Dedifferentiated amniotic fluid mesenchymal stem cell (primary cell): Measurements from ENCODE around the gene COBLL1.
"Not testable (repeated sequence)": the region's sequence is repeated elsewhere in the genome, so short reads cannot be mapped to it uniquely, and the experiment has no call there.

Source experiments
- DNase-seq: peaks from one replicate; pipeline ENCODE4 v3.0.0-alpha.2; 2016; ENCODE audit errors: extremely low spot score

Gene COBLL1, protein sequence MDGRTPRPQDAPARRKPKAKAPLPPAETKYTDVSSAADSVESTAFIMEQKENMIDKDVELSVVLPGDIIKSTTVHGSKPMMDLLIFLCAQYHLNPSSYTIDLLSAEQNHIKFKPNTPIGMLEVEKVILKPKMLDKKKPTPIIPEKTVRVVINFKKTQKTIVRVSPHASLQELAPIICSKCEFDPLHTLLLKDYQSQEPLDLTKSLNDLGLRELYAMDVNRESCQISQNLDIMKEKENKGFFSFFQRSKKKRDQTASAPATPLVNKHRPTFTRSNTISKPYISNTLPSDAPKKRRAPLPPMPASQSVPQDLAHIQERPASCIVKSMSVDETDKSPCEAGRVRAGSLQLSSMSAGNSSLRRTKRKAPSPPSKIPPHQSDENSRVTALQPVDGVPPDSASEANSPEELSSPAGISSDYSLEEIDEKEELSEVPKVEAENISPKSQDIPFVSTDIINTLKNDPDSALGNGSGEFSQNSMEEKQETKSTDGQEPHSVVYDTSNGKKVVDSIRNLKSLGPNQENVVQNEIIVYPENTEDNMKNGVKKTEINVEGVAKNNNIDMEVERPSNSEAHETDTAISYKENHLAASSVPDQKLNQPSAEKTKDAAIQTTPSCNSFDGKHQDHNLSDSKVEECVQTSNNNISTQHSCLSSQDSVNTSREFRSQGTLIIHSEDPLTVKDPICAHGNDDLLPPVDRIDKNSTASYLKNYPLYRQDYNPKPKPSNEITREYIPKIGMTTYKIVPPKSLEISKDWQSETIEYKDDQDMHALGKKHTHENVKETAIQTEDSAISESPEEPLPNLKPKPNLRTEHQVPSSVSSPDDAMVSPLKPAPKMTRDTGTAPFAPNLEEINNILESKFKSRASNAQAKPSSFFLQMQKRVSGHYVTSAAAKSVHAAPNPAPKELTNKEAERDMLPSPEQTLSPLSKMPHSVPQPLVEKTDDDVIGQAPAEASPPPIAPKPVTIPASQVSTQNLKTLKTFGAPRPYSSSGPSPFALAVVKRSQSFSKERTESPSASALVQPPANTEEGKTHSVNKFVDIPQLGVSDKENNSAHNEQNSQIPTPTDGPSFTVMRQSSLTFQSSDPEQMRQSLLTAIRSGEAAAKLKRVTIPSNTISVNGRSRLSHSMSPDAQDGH

DNA sequence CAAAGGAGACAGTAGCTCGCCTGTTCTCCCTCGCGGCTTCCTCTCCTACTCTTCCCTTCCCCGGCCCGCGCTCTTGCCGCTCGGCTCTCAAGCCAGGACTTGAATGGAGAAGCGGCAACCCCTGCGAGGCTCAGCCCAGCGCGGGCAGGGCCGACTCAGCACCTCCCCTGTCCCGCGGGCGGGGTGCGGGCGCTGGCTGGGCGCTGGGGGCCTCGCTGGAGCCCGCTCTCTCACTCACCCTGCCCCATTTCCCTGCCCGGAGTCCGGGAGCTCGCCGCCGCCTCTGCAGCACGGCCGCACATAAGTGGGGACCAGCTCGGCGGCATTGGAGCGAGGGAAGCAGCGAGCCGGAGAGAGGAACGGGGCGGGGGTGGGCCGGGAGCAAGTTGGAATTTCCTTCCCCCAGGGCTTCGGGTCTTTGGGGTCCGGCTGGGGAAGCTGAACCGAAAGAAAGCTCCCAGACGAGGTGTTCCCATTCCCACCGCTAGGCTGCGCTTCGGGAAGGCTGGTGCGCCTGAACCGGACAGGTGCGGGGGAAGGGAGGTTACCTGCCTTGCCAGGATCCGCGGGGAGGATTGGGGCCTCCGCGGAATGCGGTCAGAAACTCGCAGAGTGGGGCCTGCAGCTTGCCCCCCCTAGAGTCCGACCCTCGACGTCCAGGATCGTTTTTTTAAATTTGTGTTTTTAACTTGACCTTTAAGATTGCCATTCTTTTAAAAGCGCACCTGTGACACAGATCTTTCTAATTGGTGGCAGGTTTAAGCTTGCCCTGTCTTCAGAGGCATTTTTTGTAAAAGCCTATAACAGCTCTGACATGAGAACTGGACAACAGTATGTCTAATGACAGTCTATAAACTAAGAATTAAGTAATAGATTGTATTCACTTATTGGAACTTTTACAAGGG is at the start of gene COBLL1:
Gene COBLL1, minus strand, starts transcription at position 105 of the 905 bp plus-strand sequence. CDS start 627 bp downstream, outside the sequence.
- peak; percentile 75 for DNase-seq

DNA sequence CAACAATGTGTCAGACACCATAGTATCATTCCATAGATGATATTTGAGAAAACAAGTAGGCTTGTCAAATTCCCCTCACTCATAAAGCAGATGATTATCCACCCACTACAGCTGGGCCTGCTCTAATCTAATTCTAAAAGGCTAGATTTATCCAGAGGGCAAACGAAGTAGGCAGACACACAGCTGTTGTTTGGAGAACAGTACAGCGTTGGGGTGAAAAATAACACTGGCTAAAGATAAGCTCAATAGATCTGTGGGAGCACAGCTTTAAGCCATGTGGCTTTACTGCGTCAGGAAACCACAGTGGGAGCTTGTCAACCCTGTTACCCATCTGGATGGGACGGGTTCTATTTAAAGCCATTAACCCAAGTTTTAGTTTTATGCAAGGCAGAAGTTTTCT is 48.9 kb upstream of the COBLL1 start:
- DNase-seq = no peak

DNA sequence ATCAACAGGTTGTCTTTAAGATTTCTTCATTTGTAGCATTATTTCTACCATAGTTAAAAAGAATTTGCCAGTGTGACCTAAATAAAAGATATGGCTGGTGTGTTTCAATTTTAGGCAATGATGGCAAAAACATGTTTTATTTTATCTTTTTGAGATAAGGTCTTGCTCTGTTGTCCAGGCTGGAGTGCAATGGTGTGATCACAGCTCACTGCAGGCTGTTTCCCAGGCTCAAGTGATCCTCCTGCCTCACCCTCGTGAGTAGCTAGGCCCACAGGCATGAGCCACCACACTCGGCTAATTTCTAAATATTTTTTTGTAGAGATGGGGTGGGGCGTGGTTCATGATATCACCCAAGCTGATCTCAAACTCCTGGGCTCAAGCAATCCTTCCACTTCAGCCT is 47.0 kb upstream of the COBLL1 start:
- no peak for DNase-seq

DNA sequence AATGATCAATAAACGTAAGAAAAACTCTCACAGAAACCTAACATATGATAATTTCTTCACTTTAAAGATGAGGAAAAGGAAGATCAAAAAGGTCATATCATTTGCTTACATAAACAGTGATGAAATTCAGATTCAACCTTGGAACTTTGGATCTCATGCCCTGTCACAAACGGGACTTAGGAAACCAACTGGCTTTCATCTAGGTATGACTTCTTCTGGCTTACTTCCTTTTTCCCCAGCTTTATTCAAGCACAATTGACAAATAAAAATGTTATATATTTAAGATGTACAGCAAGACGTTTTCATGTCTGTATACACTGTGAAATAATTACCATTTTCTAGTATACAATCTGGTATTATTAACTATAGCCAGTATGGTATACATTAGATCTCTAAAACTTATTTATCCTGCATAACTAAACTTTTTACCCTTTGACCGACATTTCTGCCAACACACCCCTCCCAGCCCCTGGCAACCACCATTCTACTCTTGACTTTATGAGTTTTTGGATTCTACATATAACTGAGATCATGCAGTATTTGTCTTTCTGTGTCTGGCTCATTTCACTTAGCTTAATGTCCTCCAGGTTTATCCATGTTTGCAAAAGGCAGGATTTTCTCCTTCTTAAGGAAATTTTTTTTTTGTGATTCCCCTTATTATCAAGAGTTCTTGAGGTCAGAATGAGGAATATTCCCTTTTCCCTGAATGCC is 46.0 kb upstream of the COBLL1 start:
- no peak for DNase-seq

DNA sequence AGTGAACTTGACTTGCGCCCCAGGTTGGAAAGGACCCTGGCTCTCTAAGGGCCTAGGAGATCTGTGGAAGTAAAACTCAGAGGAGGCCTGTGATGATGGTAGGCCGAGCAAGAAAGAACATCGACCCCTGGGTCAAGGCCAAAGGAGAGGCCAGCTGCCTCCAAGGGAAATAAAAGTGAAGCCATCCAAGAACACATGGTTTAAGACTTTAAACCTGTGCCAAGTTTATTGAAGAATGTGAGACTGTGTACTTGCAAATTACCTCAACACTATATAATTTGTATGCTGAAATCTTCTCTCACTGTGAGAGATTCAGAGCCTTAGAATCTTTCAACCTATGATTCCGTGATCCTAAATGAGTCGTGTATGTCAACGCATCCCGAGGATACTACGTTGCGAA is 40.7 kb upstream of the COBLL1 start:
- no peak for DNase-seq

DNA sequence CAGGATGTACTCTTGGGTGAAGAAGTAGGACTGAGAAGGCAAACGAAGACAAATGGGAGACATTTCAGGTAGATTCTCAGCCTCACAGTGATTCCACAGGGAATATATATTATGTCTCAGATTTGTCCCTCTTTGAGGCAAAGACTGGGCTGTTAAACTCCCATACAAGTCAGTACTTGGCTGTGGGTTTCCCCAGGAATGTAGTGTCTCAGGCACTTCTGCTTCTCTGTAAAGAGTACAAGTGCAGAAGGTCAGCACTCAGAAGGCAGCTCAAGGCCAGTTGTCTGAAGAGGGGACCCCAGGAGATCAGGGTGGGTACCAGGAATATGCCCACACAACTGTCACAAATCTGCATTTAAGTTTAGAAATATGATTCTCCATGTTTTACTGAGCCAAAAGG is 39.9 kb upstream of the COBLL1 start:
- DNase-seq = no peak

DNA sequence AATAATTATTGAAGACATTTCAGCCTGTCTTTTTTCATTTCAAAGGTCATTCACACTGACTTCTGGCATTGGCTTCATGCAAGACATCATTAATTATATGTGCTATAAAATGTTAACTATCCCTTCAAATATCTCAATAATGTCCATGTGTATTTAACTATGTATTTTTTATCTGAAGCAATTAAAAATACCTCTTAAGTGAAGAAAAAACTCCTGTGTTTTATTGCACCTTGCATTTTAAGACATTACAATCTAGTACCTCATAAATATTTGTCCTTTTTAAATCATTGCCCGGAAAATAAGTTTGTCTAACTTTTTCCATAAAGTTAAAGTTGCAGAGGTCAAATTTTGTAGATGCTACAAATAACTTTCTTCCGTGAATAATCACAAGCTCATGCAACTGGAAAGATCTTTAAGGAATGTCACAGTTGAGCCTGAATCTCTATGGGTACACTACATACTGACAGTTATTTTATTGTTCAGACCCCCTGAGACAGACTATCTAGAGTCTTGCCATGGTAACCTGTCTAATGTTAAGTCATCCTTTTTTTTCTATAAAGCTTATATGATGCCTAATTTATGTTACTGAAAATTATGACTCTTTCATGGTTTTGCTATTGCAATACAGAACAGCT is 38.4 kb upstream of the COBLL1 start:
- no peak for DNase-seq

DNA sequence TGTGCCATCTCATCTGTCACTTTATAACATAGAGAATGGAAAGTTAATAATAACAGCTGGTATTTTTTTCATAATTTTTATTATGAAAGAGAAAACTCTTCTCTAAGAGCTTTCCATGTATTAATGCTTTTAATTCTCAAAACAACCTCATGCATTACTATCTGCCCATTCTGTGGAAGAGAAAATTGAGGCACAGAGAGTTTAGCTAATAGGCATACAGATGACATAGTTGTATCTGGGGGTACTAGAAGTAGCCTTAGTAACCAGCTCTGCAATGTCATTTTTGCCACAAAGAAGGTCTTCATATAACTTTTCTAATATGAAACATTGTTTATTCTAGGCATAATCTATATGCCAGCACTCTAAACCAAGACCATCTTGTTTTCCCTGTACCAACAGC is 36.3 kb upstream of the COBLL1 start:
- DNase-seq = no peak

DNA sequence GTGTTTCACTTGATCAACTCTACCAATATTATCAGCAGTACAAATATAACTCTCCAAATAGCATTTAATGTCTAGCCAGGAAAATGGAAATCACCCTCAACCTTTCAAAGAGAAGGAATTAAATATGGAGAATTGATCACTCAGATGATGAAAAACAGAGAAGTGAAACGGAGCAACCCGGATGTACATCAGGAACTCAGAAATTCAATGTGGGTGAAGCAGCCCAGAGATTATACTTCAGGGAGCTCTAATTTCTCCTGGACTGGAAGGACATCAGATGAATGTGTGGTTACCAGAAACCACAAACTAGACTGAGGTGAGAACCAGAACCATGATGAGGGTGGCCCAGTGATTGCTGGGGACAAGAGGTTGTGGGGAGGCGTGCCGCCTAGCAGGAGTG is 35.5 kb upstream of the COBLL1 start:
- no peak for DNase-seq

DNA sequence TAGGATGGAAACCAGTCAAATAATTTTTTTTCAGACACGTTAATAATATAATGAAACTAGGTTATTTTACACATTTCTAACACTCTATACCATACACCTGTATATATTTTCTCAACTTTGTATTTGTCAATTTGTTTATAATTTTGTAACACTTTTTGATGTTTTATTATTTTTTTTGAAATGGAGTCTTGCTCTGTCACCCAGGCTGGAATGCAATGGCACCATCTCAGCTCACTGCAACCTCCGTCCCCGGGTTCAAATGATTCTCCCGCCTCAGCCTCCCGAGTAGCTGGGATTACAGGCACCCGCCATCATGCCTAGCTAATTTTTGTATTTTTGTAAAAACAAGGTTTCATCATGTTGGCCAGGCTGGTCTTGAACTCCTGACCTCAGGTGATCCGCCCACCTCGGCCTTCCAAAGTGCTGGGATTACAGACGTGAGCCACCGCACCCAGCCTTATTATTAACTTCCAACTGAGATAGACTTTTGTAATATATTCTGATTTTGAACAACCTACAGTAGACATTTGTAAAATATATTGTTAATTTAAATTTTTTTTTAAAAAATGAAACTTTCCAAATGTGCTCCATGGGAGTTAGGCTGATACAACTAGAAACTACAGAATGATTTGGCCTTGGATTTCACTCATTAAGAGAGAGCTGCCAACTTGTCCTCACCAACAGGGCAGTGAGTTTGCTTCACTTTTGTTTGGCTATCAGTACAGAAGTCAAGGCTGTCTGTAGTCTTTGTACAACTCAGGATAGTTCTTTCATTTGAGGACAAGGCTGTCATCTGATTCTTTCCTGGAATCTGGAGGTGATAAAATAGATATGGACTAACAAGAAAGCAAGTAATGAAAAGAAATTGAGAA is 33.9 kb upstream of the COBLL1 start:
- DNase-seq = no peak

DNA sequence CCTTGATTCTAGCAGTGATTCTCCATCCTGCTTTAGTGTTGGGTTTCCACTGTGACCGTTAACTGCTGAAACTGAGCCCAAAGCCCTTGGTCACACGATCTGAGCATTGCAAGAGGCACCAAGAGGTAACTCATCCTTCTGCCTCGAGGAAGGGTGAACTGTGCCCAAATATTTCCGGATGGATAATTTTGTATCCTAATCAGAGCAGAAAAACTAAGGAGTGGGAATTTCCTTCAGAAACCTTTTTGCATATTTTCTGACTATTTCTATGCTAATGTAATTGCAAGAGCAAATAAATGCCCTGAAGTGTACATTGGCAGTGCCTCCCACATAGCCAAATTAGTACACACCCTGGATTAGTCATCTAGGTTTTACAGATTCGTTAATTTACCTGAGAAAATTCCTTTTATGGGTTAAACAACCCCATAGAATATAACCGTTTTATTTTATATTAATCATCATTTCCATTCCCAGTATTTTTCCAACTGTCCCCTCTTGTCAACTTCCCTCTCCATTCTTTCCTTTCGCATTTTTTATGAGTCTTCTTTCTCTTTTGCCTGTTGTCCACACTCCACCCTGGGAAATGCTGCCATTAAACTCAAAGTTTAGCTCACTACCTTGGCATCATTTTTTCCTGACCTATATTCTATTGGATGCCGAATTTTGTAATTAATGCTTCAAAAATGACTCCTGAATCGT is 31.7 kb upstream of the COBLL1 start:
- no peak for DNase-seq

DNA sequence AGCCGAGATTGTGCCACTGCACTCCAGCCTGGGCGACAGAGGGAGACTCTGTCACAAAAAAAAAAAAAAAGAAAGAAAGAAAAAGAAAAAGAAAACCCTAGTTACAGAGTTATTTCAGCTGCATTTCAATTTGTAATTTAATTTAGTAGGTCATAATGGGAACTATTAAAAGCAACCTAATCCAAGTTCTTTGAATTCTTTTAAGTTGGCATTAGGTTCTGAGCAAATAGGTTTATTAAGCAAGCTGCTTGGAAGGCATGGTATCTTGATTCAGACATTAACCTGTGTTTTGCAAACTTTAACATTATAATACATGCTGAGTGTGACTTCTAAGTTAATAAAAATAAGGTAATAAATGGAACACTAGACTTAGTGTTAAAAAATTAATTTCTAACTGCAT is 29.8 kb upstream of the COBLL1 start:
- DNase-seq = no peak

DNA sequence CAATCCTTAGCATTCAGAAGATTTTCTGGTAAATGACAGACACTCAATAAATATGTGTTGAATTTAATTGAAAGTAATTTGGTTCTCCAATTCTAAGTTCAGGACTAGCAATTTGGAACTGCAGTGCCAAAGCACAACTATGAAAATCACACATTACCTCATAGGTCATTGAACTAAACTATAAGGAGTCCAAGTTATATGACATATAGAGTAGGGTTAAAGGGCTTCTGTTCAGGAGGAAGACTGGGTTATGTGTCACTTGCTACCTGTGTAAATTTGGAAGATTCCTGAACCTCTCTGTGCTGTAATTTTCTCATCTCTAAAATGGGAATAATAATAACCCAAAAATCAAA is 27.8 kb upstream of the COBLL1 start:
- no peak for DNase-seq

DNA sequence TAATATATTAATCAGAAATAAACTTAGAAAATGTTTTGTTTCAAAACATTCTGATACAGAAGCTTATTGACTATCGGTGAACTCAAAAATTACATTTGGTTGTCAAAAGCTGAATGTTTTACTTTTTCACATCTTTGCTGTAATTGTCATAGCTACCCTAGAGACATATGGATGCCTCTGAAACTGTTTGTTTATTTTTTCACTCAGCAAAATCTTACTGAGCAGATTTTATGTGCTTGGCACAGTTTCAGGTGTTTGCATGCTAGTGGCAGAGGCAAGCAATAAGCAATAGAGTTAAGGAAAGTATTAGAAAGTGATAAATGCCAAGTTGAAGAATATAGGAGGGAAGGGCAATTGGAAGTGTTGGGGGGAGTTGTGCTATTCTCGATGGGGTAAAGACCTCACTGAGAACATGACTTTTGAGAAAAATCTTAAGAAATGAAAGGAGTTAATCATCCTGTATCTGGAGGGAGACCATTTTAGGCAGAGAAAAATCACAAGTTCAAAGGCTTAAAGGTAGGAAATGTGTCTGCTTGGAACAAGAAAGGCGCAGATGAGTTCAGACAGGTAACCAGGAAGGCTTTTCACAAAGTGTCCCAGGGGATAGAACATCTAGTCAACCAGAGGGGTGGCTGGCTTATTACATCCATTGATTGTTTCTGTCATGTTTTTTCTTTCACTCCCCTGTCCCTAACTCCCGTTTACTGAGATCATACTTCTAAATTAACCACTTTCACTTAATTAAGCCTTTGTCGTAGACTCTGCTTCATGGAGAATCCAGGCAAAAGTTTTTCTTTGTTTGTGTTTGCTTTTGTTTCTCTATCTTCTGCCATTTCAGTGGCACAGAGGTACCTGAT is 27.2 kb upstream of the COBLL1 start:
- DNase-seq = peak; percentile 42

DNA sequence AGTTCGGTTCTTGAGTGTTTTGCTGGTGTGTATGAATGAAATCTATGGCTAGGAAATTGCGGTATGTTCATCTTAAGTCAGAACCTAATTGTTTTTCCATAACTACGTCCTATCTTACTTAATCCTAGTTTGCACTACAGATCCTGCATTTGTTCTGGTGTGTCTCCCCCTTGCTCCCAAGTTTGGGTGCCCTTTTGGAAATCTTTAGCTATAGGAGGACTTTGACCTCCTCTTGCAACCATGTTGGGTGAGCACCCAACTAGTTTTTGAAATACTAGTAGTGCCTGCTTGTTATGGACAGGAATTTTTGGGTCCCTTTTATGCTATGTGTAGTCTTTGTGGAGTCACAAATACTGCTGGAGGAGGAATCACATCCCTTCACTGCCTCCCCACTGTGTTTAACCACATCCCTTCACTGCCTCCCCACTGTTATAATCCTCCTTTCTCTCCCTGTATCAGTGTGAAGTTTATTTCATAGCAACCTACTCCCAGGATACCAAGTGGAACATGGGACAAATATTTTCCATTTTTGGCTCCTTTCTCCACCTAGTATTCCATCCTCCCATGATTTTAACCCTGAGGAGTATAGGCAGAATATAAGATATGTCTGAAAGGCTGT is 26.3 kb upstream of the COBLL1 start:
- DNase-seq = no peak

DNA sequence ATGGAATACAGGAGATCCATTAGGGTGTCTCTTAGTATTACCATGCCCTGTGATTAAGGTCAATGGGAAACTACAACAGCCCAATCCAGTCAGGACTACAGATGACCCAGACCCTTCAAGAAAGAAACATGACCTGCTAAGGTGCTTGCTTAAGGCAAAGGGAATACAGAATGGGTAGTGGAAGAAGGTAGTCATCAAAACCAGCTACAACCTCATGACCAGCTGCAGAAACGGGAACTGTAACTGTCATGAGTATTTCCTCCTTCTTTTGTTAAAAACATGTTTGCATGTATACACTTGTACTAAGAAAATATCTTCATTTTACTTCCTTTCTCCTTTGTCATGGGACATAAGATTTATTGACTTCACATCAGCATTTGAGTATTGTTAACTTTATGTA is 24.8 kb upstream of the COBLL1 start:
- not testable (repeated sequence) for DNase-seq

DNA sequence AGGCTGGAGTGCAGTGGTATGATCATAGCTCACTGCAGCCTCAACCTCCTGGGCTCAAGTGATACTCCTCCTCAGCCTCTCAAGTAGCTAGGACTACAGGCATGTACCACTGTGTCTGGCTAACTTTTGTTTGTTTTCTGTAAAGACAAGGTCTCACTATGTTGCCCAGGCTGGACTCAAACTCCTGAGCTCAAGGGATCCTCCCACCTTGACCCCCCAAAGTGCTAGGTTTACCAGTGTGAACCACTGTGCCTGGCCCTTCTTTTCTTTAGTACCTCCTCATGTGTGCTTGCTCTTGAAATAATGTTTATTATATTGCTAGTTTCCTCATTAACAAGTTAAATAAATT is 19.0 kb upstream of the COBLL1 start:
- DNase-seq = no peak
